Neural cell (in vitro differentiated cells): Measurements from ENCODE around the gene ZNF22. TPM values are rescaled to one million over a fixed set of nuclear protein-coding genes. Genes with fewer than 3 reads are reported as not detected.
A peak's percentile ranks its signal among the peaks of the same experiment; 100 is the strongest.

Experiments
- H2AFZ ChIP-seq: fragments of 200-600, 300-800 bp; sonication (generic), shearing (Covaris generic); 2 replicates; pipeline ENCODE4 v1.6.0; 2014; ENCODE audit warnings: low read depth, mild to moderate bottlenecking, antibody characterized with exemption, low read length, moderate library complexity
- H3F3A ChIP-seq: fragments of 200-600 bp; shearing (Covaris generic); 2 replicates; pipeline ENCODE4 v1.6.1; 2016; ENCODE audit warnings: mild to moderate bottlenecking, moderate library complexity, mixed read lengths, antibody characterized with exemption, low read length; ENCODE audit not compliant: insufficient read depth, poor library complexity, severe bottlenecking
- H3K27ac ChIP-seq: fragments of 200-600, 300-800 bp; sonication (generic), shearing (Covaris generic); 2 replicates; pipeline ENCODE4 v1.5.1; 2014; ENCODE audit warnings: mild to moderate bottlenecking, low read length, moderate library complexity
- H3K27me3 ChIP-seq: fragments of 300-800, 200-600 bp; sonication (generic), shearing (Covaris generic); 2 replicates; pipeline ENCODE4 v1.6.0; 2014; ENCODE audit warnings: mild to moderate bottlenecking, low read depth, low read length, moderate library complexity; ENCODE audit not compliant: insufficient read depth
- H3K36me3 ChIP-seq: fragments of 300-800, 200-600 bp; sonication (generic), shearing (Covaris generic); 2 replicates; pipeline ENCODE4 v1.5.1; 2014; ENCODE audit warnings: mild to moderate bottlenecking, antibody characterized with exemption, low read length, moderate library complexity; ENCODE audit not compliant: insufficient read depth
- H3K4me2 ChIP-seq: fragments of 300-800, 200-600 bp; sonication (generic), shearing (Covaris generic); 2 replicates; pipeline ENCODE4 v1.6.0; 2014; ENCODE audit warnings: mild to moderate bottlenecking, low read length
- H3K4me3 ChIP-seq: fragments of 300-800, 200-600 bp; sonication (generic), shearing (Covaris generic); 2 replicates; pipeline ENCODE4 v1.5.1; 2014; ENCODE audit warnings: mild to moderate bottlenecking, low read length, moderate library complexity
- H3K79me2 ChIP-seq: fragments of 200-600 bp; shearing (Covaris generic); replicated peaks from 2 replicates; pipeline ENCODE4 v1.6.0; 2014; ENCODE audit warnings: mild to moderate bottlenecking, low read length, moderate library complexity; ENCODE audit not compliant: insufficient read depth
- H3K9ac ChIP-seq: fragments of 300-800, 200-600 bp; sonication (generic), shearing (Covaris generic); 2 replicates; pipeline ENCODE4 v1.6.1; 2016; ENCODE audit warnings: mild to moderate bottlenecking, low read length, mixed read lengths
- H3K9me2 ChIP-seq: fragments of 200-600 bp; shearing (Covaris generic); 2 replicates; pipeline ENCODE4 v1.6.1; 2016; ENCODE audit warnings: mild to moderate bottlenecking, low read length, mixed read lengths; ENCODE audit not compliant: insufficient read depth
- H3K9me3 ChIP-seq: fragments of 200-600, 300-800 bp; sonication (generic), shearing (Covaris generic); 2 replicates; pipeline ENCODE4 v1.6.1; 2016; ENCODE audit warnings: mild to moderate bottlenecking, mixed run types, low read length, moderate library complexity, mixed read lengths
- H4K20me1 ChIP-seq: fragments of 200-600 bp; shearing (Covaris generic); 2 replicates; pipeline ENCODE4 v1.6.1; 2016; ENCODE audit warnings: mild to moderate bottlenecking, mixed run types; ENCODE audit not compliant: insufficient read depth
- CTCF ChIP-seq: fragments of 450-650 bp; IDR thresholded peaks from 2 replicates; pipeline ENCODE4 v1.5.1; 2014; ENCODE audit warnings: antibody characterized with exemption, mild to moderate bottlenecking, moderate library complexity; ENCODE audit not compliant: poor library complexity, severe bottlenecking
- EP300 ChIP-seq: fragments of 450-650 bp; conservative IDR thresholded peaks from 2 replicates; pipeline ENCODE4 v1.6.1; 2014; ENCODE audit warnings: antibody characterized with exemption, mild to moderate bottlenecking, moderate library complexity; ENCODE audit not compliant: poor library complexity, severe bottlenecking
- EZH2 ChIP-seq: fragments of 200-600, 300-800 bp; shearing (Covaris generic), sonication (generic); IDR thresholded peaks from 2 replicates; pipeline ENCODE4 v1.6.1; 2014; ENCODE audit warnings: antibody characterized with exemption, low read length, borderline replicate concordance, mild to moderate bottlenecking; ENCODE audit not compliant: insufficient read depth, poor library complexity, severe bottlenecking
- MXI1 ChIP-seq: fragments of 450-650 bp; conservative IDR thresholded peaks from 2 replicates; pipeline ENCODE4 v1.6.1; 2014; ENCODE audit warnings: antibody characterized with exemption, mild to moderate bottlenecking; ENCODE audit not compliant: poor library complexity, severe bottlenecking
- POLR2AphosphoS5 ChIP-seq: IDR thresholded peaks from 2 replicates; pipeline ENCODE4 v1.6.1; 2012
- RAD21 ChIP-seq: fragments of 450-650 bp; conservative IDR thresholded peaks from 2 replicates; pipeline ENCODE4 v1.6.1; 2014; ENCODE audit warnings: antibody characterized with exemption, mild to moderate bottlenecking, moderate library complexity
- REST ChIP-seq: IDR thresholded peaks from 2 replicates; pipeline ENCODE4 v1.6.1; 2012; ENCODE audit warnings: borderline replicate concordance
- SMC3 ChIP-seq: fragments of 450-650 bp; conservative IDR thresholded peaks from 2 replicates; pipeline ENCODE4 v1.6.1; 2014; ENCODE audit warnings: antibody characterized with exemption, mild to moderate bottlenecking, moderate library complexity; ENCODE audit not compliant: poor library complexity
- TAF1 ChIP-seq: IDR thresholded peaks from 2 replicates; pipeline ENCODE4 v1.6.1; 2012; ENCODE audit warnings: low read depth
- polyA plus RNA-seq: library from polyadenylated mRNA; depleted of rRNA; stranded (reverse); fragments of >200 nt; gene quantifications from 2 replicates; pipeline ENCODE4 v1.2.3, GENCODE V29; 2014

The ZNF22 gene
- polyA plus RNA-seq, 1 donor from 2014 or later = 32.9 TPM

- H4K20me1 ChIP-seq = no peaks in the 10 kb centered on the region
- H3F3A ChIP-seq = no peaks in the 10 kb centered on the region
- H3K27ac ChIP-seq = no peak overlapping the region
- no peak overlapping the region for H2AFZ ChIP-seq
- H3K4me3 ChIP-seq = no peak overlapping the region
- no peak overlapping the region for H3K4me2 ChIP-seq
- H3K9me2 ChIP-seq = no peaks in the 10 kb centered on the region
- no peaks in the 10 kb centered on the region for H3K27me3 ChIP-seq
- H3K79me2 ChIP-seq = no peaks in the 10 kb centered on the region
- H3K9ac ChIP-seq = no peak overlapping the region
- no peaks in the 10 kb centered on the region for H3K36me3 ChIP-seq
- H3K9me3 ChIP-seq = no peaks in the 10 kb centered on the region
- TF ChIP-seq TAF1 = no peak
- no peak for TF ChIP-seq SMC3
- no peak for TF ChIP-seq EP300
Measured at GRCh38 chr10:44985175-44985681, 15.5 kb upstream of the ZNF22 start.

- Histone ChIP-seq H4K20me1 (no peaks in the 10 kb centered on the region), H3K36me3 (no peaks in the 10 kb centered on the region), H3K27ac (no peak overlapping the region), H3K9ac (no peak overlapping the region), H3F3A (no peaks in the 10 kb centered on the region), H3K27me3 (no peaks in the 10 kb centered on the region), H2AFZ (no peak overlapping the region), H3K4me2 (no peak overlapping the region), H3K9me2 (no peaks in the 10 kb centered on the region), H3K79me2 (no peaks in the 10 kb centered on the region), H3K4me3 (no peak overlapping the region), H3K9me3 (no peaks in the 10 kb centered on the region)
- TF ChIP-seq TAF1 (no peak), POLR2AphosphoS5 (peak; percentile 19), RAD21 (no peak)
Measured at GRCh38 chr10:44986179-44986578, 14.5 kb upstream of the ZNF22 start.

- Histone ChIP-seq H3K27ac (no peak overlapping the region), H3K9me2 (no peaks in the 10 kb centered on the region), H3K4me3 (no peak overlapping the region)
Measured at GRCh38 chr10:44986670-44987069, 14.1 kb upstream of the ZNF22 start.

More at GRCh38 chr10:44986670-44987069, 14.1 kb upstream of the ZNF22 start:
- Histone ChIP-seq H3K9ac (no peak overlapping the region), H3K27me3 (no peaks in the 10 kb centered on the region), H3K36me3 (no peaks in the 10 kb centered on the region), H3F3A (no peaks in the 10 kb centered on the region), H3K79me2 (no peaks in the 10 kb centered on the region), H3K4me2 (no peak overlapping the region), H3K9me3 (no peaks in the 10 kb centered on the region), H4K20me1 (no peaks in the 10 kb centered on the region), H2AFZ (no peak overlapping the region)
- TF ChIP-seq CTCF (no peak), TAF1 (no peak), EZH2 (no peak), POLR2AphosphoS5 (no peak), REST (no peak), SMC3 (no peak), RAD21 (no peak), MXI1 (no peak), EP300 (no peak)
